HEK293T (cell line): ENCODE results near the gene KLF7.

ENCODE experiments used
- CTCF ChIA-PET: fragments of 350-600 bp; formaldehyde crosslinking; extraction: SDS; loops from one replicate; lab custom pipeline; 2021; ENCODE audit warnings: antibody characterized with exemption, inconsistent platforms; lab: Yijun Ruan, JAX
- POLR2A ChIA-PET: fragments of 350-600 bp; formaldehyde crosslinking; extraction: SDS; loops from one replicate; lab custom pipeline; 2020; ENCODE audit warnings: antibody characterized with exemption, inconsistent platforms; lab: Yijun Ruan, JAX
- DNase-seq: peaks from one replicate; pipeline ENCODE4 v3.0.0; 2012; ENCODE audit warnings: mixed read lengths; ENCODE audit errors: extremely low spot score
- ARNT ChIP-seq: fragments of 450-650 bp; IDR thresholded peaks from 2 replicates; pipeline ENCODE4 v1.6.1; 2017; ENCODE audit warnings: mild to moderate bottlenecking
- BHLHE40 ChIP-seq: fragments of 450-650 bp; IDR thresholded peaks from 2 replicates; pipeline ENCODE4 v1.6.1; 2016; ENCODE audit warnings: mild to moderate bottlenecking, moderate library complexity, borderline replicate concordance
- CTBP1 ChIP-seq: fragments of 450-650 bp; IDR thresholded peaks from 2 replicates; pipeline ENCODE4 v1.6.1; 2016; ENCODE audit warnings: borderline replicate concordance
- ELF4 ChIP-seq: fragments of 450-650 bp; IDR thresholded peaks from 2 replicates; pipeline ENCODE4 v1.6.1; 2017; ENCODE audit warnings: antibody characterized with exemption
- FOXA1 ChIP-seq: fragments of 450-650 bp; IDR thresholded peaks from 2 replicates; pipeline ENCODE4 v1.6.1; 2016; ENCODE audit warnings: mild to moderate bottlenecking
- FOXK2 ChIP-seq: fragments of 450-650 bp; IDR thresholded peaks from 2 replicates; pipeline ENCODE4 v1.6.1; 2016; ENCODE audit warnings: mild to moderate bottlenecking
- FOXM1 ChIP-seq: fragments of 450-650 bp; IDR thresholded peaks from 2 replicates; pipeline ENCODE4 v1.6.1; 2017; ENCODE audit warnings: mild to moderate bottlenecking, borderline replicate concordance
- HDGF ChIP-seq: fragments of 450-650 bp; IDR thresholded peaks from 2 replicates; pipeline ENCODE4 v1.6.1; 2017; ENCODE audit warnings: antibody characterized with exemption, borderline replicate concordance
- L3MBTL2 ChIP-seq: fragments of 450-650 bp; conservative IDR thresholded peaks from 2 replicates; pipeline ENCODE4 v1.6.1; 2016; ENCODE audit warnings: mild to moderate bottlenecking
- LEF1 ChIP-seq: fragments of 450-650 bp; IDR thresholded peaks from 2 replicates; pipeline ENCODE4 v1.6.1; 2017; ENCODE audit warnings: mild to moderate bottlenecking, borderline replicate concordance
- NFRKB ChIP-seq: fragments of 450-650 bp; IDR thresholded peaks from 2 replicates; pipeline ENCODE4 v1.6.1; 2016; ENCODE audit warnings: mild to moderate bottlenecking, moderate library complexity
- PKNOX1 ChIP-seq: fragments of 450-650 bp; IDR thresholded peaks from 2 replicates; pipeline ENCODE4 v1.6.1; 2016
- SP1 ChIP-seq: fragments of 450-650 bp; IDR thresholded peaks from 2 replicates; pipeline ENCODE4 v1.6.1; 2017
- SUZ12 ChIP-seq: fragments of 450-650 bp; IDR thresholded peaks from 2 replicates; pipeline ENCODE4 v1.6.1; 2016; ENCODE audit warnings: mild to moderate bottlenecking
- TARDBP ChIP-seq: fragments of 450-650 bp; IDR thresholded peaks from 2 replicates; pipeline ENCODE4 v1.6.1; 2016
- ZNF384 ChIP-seq: fragments of 450-650 bp; IDR thresholded peaks from 2 replicates; pipeline ENCODE4 v1.6.1; 2016

KLF7 gene

GRCh38 chr2:207117668-207118067 lies 48.1 kb downstream of the KLF7 start:
- ChIA-PET CTCF (no interaction called here), POLR2A (no interaction called here)
- DNase-seq, result no peak
- TF ChIP-seq LEF1 (no peak), BHLHE40 (no peak), ZNF384 (no peak), ARNT (no peak), CTBP1 (no peak), TARDBP (no peak), SP1 (no peak), NFRKB (no peak), FOXK2 (no peak), PKNOX1 (no peak), FOXA1 (no peak), FOXM1 (no peak), HDGF (no peak), SUZ12 (no peak), ELF4 (no peak), L3MBTL2 (no peak)

DNA sequence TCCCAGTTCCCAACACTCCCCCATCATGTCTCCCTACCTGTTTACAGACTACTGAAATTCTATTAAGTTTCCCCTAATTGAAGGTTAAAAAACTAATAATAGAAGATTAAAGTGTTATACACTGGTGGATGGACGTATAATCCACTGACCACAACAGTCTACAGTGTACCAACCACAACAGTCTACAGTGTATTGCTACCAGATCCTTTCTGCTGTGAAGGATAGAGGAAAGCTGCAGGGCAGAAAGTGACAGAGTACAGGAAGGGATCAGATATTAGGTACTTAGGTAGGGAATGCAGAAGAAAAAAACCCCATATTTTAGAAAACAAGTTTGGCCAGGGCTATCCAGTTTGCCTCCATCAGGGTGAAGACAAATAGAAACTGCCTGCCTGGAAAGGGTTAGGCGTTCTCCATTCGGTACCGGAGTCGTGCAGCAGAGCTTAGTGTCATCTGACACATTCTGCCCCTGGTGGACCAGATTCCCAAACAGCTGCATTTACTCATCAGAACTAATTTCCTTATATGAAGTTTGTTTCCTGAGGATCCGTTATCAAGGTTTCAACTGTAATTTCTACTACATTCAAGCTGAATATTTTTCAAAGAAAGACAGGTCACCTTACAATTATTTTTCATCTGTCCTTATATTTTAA lies 49.9 kb downstream of the KLF7 start:
- DNase-seq, result no peak
- CTCF ChIA-PET, result interaction anchor here (0.6 to 0.7 kb wide), 2 partner anchors 9 to 43 kb away, joined by 3 to 5 read pairs; no protein-coding TSS in a partner anchor
- POLR2A ChIA-PET, result interaction anchor here (0.8 kb wide), 1 partner anchor 50 kb away, joined by 3 read pairs; the partner anchor contains the start of gene KLF7
- TF ChIP-seq LEF1 (no peak), SP1 (no peak), FOXM1 (no peak), PKNOX1 (no peak), ARNT (no peak), ELF4 (no peak), NFRKB (no peak), HDGF (no peak), L3MBTL2 (no peak), ZNF384 (no peak), SUZ12 (no peak), FOXA1 (no peak), BHLHE40 (no peak), TARDBP (no peak), FOXK2 (no peak), CTBP1 (no peak)

GRCh38 chr2:207113414-207113813 lies 52.3 kb downstream of the KLF7 start:
- CTCF ChIA-PET, result no interaction called here
- POLR2A ChIA-PET, result no interaction called here

GRCh38 chr2:207112785-207113184 lies 53.0 kb downstream of the KLF7 start:
- TF ChIP-seq ELF4, result no peak
- TF ChIP-seq CTBP1, result no peak
- TF ChIP-seq PKNOX1, result no peak
- no peak for TF ChIP-seq NFRKB
- no peak for TF ChIP-seq FOXA1
- no peak for TF ChIP-seq TARDBP
- no peak for TF ChIP-seq FOXM1
- TF ChIP-seq FOXK2, result no peak
- DNase-seq, result no peak
- POLR2A ChIA-PET, result no interaction called here
- CTCF ChIA-PET, result no interaction called here

More at GRCh38 chr2:207113414-207113813, 52.3 kb downstream of the KLF7 start:
- TF ChIP-seq NFRKB (no peak), BHLHE40 (no peak), ZNF384 (no peak), FOXA1 (no peak), ARNT (no peak), ELF4 (no peak), LEF1 (no peak), SUZ12 (no peak), CTBP1 (no peak), FOXK2 (no peak), PKNOX1 (no peak), SP1 (no peak), L3MBTL2 (no peak), FOXM1 (no peak), TARDBP (no peak), HDGF (no peak)
- no peak for DNase-seq

DNA sequence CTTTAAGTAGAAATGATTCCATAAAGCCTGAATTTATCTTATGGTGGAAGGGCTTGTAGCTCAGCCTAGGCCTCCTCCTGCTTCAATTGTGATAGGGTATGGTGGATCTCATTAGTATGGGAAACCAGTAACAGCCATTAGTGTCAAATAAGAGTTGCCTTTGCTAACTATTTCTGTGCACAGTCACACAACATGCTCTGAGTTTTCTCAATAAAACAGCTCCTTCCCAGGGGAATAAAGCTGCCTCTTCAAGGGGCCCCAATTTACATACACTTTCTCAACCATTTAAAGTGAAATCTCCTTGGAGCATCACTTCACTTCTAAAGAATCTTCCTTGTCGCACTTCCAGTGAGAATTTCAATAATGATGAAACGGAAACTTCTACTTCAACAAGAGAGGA lies 53.4 kb downstream of the KLF7 start:
- TF ChIP-seq TARDBP (no peak), BHLHE40 (no peak), CTBP1 (no peak), FOXA1 (no peak), ELF4 (no peak), SUZ12 (no peak), L3MBTL2 (no peak), SP1 (no peak), NFRKB (no peak), FOXM1 (no peak), ARNT (no peak)
- CTCF ChIA-PET, result no interaction called here
- POLR2A ChIA-PET, result no interaction called here
- DNase-seq, result no peak

GRCh38 chr2:207111757-207112156 lies 54.0 kb downstream of the KLF7 start:
- CTCF ChIA-PET, result no interaction called here
- TF ChIP-seq ELF4 (no peak), ZNF384 (no peak), NFRKB (no peak), LEF1 (no peak), L3MBTL2 (no peak), BHLHE40 (no peak), PKNOX1 (no peak), SUZ12 (no peak), CTBP1 (no peak), HDGF (no peak), FOXK2 (no peak), FOXM1 (no peak), ARNT (no peak)
- DNase-seq, result no peak
- POLR2A ChIA-PET, result no interaction called here
